ENCODE measurements around the gene CD8A. TPM values are rescaled to one million over a fixed set of nuclear protein-coding genes. Genes with fewer than 3 reads are reported as not detected.

Gene CD8A
- total RNA-seq, 5 donors from 2014 or later (not counting 1 experiment from before 2014, with no cell fraction given): 92.1 to 194 (median 158) TPM

DNA sequence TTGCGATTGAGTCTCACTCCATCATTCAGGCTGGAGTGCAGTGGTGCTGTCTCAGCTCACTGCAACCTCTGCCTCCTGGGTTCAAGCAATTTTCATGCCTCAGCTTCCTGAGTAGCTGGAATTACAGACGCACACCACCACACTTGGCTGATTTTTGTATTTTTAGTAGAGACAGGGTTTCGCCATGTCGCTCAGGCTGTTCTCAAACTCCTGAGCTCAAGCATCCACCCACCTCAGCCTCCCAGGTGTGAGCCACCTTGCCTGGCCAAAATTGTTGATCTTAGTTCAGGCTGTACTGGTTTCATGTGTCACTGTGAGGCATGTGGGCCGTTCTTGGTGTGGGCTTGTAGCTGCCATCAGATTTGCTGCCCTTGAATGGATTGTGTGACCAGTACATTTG, 18.1 kb downstream of the CD8A start:
- no peak for ATAC-seq (replicated peaks in 1 of 4)
- no peaks in the 10 kb centered on the region for H3K4me1 ChIP-seq (ENCODE audit: control insufficient read depth in 1 of 2, extremely low read depth in 1 of 2, insufficient read depth in 2 of 2, low read length in 2 of 2)
- H3K27me3 ChIP-seq (replicated peaks in 1 of 2; ENCODE audit: control insufficient read depth in 2 of 2, extremely low read depth in 1 of 2, insufficient read depth in 2 of 2, low read length in 1 of 2): no peaks in the 10 kb centered on the region
- DNase-seq: no peak
- H3K27ac Mint-ChIP-seq: no peak overlapping the region
- H3K4me3 ChIP-seq (ENCODE audit: control insufficient read depth in 1 of 2, extremely low read depth in 1 of 2, low read length in 1 of 2): no peak overlapping the region
- peaks cover 7 to 69% of the 10 kb centered on the region in 2 donors for H3K36me3 ChIP-seq (ENCODE audit: control insufficient read depth in 2 of 2, extremely low read depth in 1 of 2, insufficient read depth in 1 of 2, low read length in 1 of 2)
- H3K4me3 Mint-ChIP-seq: no peak overlapping the region
- 67% methylated on average over 1 of the region's 5 CpGs for WGBS (ENCODE audit: insufficient coverage)
- peaks cover 67% of the 10 kb centered on the region for H3K36me3 Mint-ChIP-seq
- H3K9me3 Mint-ChIP-seq: no peaks in the 10 kb centered on the region
- no peaks in the 10 kb centered on the region for H3K9me3 ChIP-seq
- H3K27ac ChIP-seq (ENCODE audit: low read length): no peak overlapping the region
- H3K4me1 Mint-ChIP-seq: peaks cover 0 to 2% (median 0%) of the 10 kb centered on the region in 3 donors
- ChIA-PET POLR2A (interaction anchor here in 1 of 2 donors (0.6 kb wide), 1 partner anchor 26 kb away, joined by 3 read pairs; no protein-coding TSS in a partner anchor), CTCF (interaction anchor here in 1 of 2 donors (1.2 kb wide), 1 partner anchor 10 kb away, joined by 4 read pairs; no protein-coding TSS in a partner anchor)
- no peaks in the 10 kb centered on the region for H3K27me3 Mint-ChIP-seq

GRCh38 chr2:86770816-86771301, 19.9 kb downstream of the CD8A start:
- peaks cover 0 to 2% (median 0%) of the 10 kb centered on the region in 3 donors for H3K4me1 Mint-ChIP-seq
- Histone ChIP-seq H3K27me3 (replicated peaks in 1 of 2; ENCODE audit: control insufficient read depth in 2 of 2, extremely low read depth in 1 of 2, insufficient read depth in 2 of 2, low read length in 1 of 2) (no peaks in the 10 kb centered on the region), H3K9me3 (no peaks in the 10 kb centered on the region), H3K27ac (ENCODE audit: low read length) (no peak overlapping the region), H3K4me3 (ENCODE audit: control insufficient read depth in 1 of 2, extremely low read depth in 1 of 2, low read length in 1 of 2) (no peak overlapping the region), H3K4me1 (ENCODE audit: control insufficient read depth in 1 of 2, extremely low read depth in 1 of 2, insufficient read depth in 2 of 2, low read length in 2 of 2) (no peaks in the 10 kb centered on the region), H3K36me3 (ENCODE audit: control insufficient read depth in 2 of 2, extremely low read depth in 1 of 2, insufficient read depth in 1 of 2, low read length in 1 of 2) (peaks cover 7 to 78% of the 10 kb centered on the region in 2 donors)
- H3K27ac Mint-ChIP-seq: peak overlapping the region in 1 of 2 donors; percentile 11
- no peaks in the 10 kb centered on the region for H3K27me3 Mint-ChIP-seq
- H3K9me3 Mint-ChIP-seq: no peaks in the 10 kb centered on the region
- no peak overlapping the region for H3K4me3 Mint-ChIP-seq
- ChIA-PET POLR2A (no interaction called here), CTCF (no interaction called here)
- 77% methylated on average over 6 of the region's 6 CpGs for WGBS (ENCODE audit: insufficient coverage)
- H3K36me3 Mint-ChIP-seq: peaks cover 63% of the 10 kb centered on the region
- ATAC-seq (replicated peaks in 1 of 4): no peak
- DNase-seq: no peak

- DNase-seq (no peak), ATAC-seq (replicated peaks in 1 of 4) (no peak)
- Histone ChIP-seq H3K27me3 (replicated peaks in 1 of 2; ENCODE audit: control insufficient read depth in 2 of 2, extremely low read depth in 1 of 2, insufficient read depth in 2 of 2, low read length in 1 of 2) (no peaks in the 10 kb centered on the region), H3K27ac (ENCODE audit: low read length) (no peak overlapping the region), H3K4me3 (ENCODE audit: control insufficient read depth in 1 of 2, extremely low read depth in 1 of 2, low read length in 1 of 2) (no peak overlapping the region), H3K4me1 (ENCODE audit: control insufficient read depth in 1 of 2, extremely low read depth in 1 of 2, insufficient read depth in 2 of 2, low read length in 2 of 2) (no peaks in the 10 kb centered on the region), H3K9me3 (no peaks in the 10 kb centered on the region), H3K36me3 (ENCODE audit: control insufficient read depth in 2 of 2, extremely low read depth in 1 of 2, insufficient read depth in 1 of 2, low read length in 1 of 2) (peaks cover 2 to 74% of the 10 kb centered on the region in 2 donors)
- H3K4me1 Mint-ChIP-seq: peaks cover 1 to 6% (median 3%) of the 10 kb centered on the region in 3 donors
- no peak overlapping the region for H3K27ac Mint-ChIP-seq
- no CpG with 5 or more reads among the region's 4 CpGs for WGBS (ENCODE audit: insufficient coverage)
- no peaks in the 10 kb centered on the region for H3K27me3 Mint-ChIP-seq
- no peaks in the 10 kb centered on the region for H3K9me3 Mint-ChIP-seq
- POLR2A ChIA-PET: no interaction called here
- no peak overlapping the region for H3K4me3 Mint-ChIP-seq
- H3K36me3 Mint-ChIP-seq: peaks cover 60% of the 10 kb centered on the region
- CTCF ChIA-PET: no interaction called here
Measured at GRCh38 chr2:86769838-86770237, 20.9 kb downstream of the CD8A start.

DNA sequence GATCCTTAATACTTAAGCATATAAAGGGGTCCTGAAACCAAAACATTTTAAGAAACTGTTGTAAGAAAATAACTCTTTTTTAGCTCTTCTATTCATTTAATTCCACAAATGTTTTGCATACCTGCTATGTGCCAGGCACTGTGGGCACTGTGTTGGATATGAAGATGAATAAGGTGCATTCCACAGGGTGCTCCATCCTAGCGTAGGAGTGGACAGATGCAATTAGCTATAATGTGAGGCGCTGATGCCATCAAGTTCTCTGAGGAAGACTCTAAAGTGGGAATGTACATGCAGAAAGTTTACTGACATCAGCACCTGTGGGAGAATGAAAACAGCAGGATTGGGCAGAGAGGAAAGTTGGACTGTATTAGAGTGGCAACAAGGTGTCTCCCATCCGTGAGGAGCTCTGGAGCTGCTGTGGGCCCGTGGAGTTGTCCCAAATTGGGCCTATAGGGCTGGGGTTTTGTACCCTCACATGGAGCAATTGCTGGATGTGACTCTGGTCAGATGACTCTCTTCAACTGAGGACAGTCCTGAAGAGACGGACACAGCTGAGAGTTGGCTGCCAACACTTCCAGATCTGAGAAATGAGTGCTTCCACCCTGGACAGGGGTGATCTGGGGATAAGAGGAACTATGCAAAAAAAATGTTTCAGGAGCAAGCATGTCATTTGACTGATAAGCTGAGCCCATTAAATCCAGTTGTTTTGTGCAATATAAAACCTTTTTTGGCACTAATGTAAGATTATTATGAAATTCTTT, 22.3 kb downstream of the CD8A start:
- H3K9me3 Mint-ChIP-seq: no peaks in the 10 kb centered on the region
- peaks cover 52% of the 10 kb centered on the region for H3K36me3 Mint-ChIP-seq
- Histone ChIP-seq H3K9me3 (no peaks in the 10 kb centered on the region), H3K27ac (ENCODE audit: low read length) (no peak overlapping the region), H3K4me3 (ENCODE audit: control insufficient read depth in 1 of 2, extremely low read depth in 1 of 2, low read length in 1 of 2) (no peak overlapping the region), H3K27me3 (replicated peaks in 1 of 2; ENCODE audit: control insufficient read depth in 2 of 2, extremely low read depth in 1 of 2, insufficient read depth in 2 of 2, low read length in 1 of 2) (no peaks in the 10 kb centered on the region), H3K36me3 (ENCODE audit: control insufficient read depth in 2 of 2, extremely low read depth in 1 of 2, insufficient read depth in 1 of 2, low read length in 1 of 2) (peaks cover 0 to 62% of the 10 kb centered on the region in 2 donors), H3K4me1 (ENCODE audit: control insufficient read depth in 1 of 2, extremely low read depth in 1 of 2, insufficient read depth in 2 of 2, low read length in 2 of 2) (no peaks in the 10 kb centered on the region)
- ATAC-seq (replicated peaks in 1 of 4) (no peak), DNase-seq (no peak)
- 98% methylated on average over 5 of the region's 5 CpGs for WGBS (ENCODE audit: insufficient coverage)
- H3K4me3 Mint-ChIP-seq: no peak overlapping the region
- CTCF ChIA-PET: no interaction called here
- H3K4me1 Mint-ChIP-seq: peaks cover 8 to 15% (median 8%) of the 10 kb centered on the region in 3 donors
- POLR2A ChIA-PET: no interaction called here
- no peaks in the 10 kb centered on the region for H3K27me3 Mint-ChIP-seq
- H3K27ac Mint-ChIP-seq: no peak overlapping the region

GRCh38 chr2:86765310-86765695, 25.4 kb downstream of the CD8A start:
- ChIA-PET CTCF (interaction anchor here (0.6 to 2.2 kb wide), 8 partner anchors 12 to 481 kb away, joined by 3 to 10 read pairs (median 6); no protein-coding TSS in a partner anchor), POLR2A (interaction anchor here in 1 of 2 donors (0.6 kb wide), 1 partner anchor 18 kb away, joined by 3 read pairs; no protein-coding TSS in a partner anchor)
- H3K27ac Mint-ChIP-seq: peak overlapping the region in 1 of 2 donors; percentile 16
- no peaks in the 10 kb centered on the region for H3K27me3 Mint-ChIP-seq
- H3K36me3 Mint-ChIP-seq: peaks cover 31% of the 10 kb centered on the region
- Histone ChIP-seq H3K9me3 (no peaks in the 10 kb centered on the region), H3K27me3 (replicated peaks in 1 of 2; ENCODE audit: control insufficient read depth in 2 of 2, extremely low read depth in 1 of 2, insufficient read depth in 2 of 2, low read length in 1 of 2) (no peaks in the 10 kb centered on the region), H3K4me3 (ENCODE audit: control insufficient read depth in 1 of 2, extremely low read depth in 1 of 2, low read length in 1 of 2) (no peak overlapping the region), H3K36me3 (ENCODE audit: control insufficient read depth in 2 of 2, extremely low read depth in 1 of 2, insufficient read depth in 1 of 2, low read length in 1 of 2) (peaks cover 0 to 37% of the 10 kb centered on the region in 2 donors), H3K4me1 (ENCODE audit: control insufficient read depth in 1 of 2, extremely low read depth in 1 of 2, insufficient read depth in 2 of 2, low read length in 2 of 2) (no peaks in the 10 kb centered on the region), H3K27ac (ENCODE audit: low read length) (no peak overlapping the region)
- peaks cover 18 to 27% (median 18%) of the 10 kb centered on the region in 3 donors for H3K4me1 Mint-ChIP-seq
- ATAC-seq (replicated peaks in 1 of 4) (no peak), DNase-seq (no peak)
- WGBS (ENCODE audit: insufficient coverage): no CpG with 5 or more reads among the region's 1 CpG
- H3K4me3 Mint-ChIP-seq: no peak overlapping the region
- no peaks in the 10 kb centered on the region for H3K9me3 Mint-ChIP-seq

DNA sequence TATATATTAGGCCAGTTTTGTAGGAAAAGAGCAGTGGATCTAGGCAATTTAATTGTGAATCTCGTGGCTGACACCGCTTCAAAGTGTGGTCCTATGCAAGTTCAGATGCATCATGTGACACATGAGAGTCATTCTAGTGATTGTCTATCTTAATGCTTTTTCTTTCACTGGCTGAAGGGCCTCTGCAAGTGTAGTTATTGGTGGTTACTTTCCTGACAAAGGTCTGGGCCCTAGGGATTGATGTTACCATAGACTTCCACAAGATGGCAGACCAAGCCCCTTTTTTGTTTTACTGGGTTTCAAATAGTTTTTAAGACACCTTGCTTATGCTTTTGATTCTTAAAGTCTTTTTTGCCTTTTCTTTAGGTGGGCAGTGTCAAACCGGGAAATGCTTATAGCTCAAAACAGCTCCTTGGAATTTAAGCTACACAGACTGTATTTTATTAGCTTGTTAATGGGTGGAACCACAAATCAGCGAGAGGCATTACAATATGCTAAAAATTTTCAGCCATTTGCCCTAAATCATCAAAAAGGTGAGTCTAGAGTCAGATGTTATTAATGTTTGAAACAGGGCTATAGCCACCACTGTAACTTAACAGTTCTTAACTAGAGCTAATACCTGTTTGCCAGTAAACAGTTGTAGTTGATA, 25.9 kb downstream of the CD8A start:
- H3K27ac Mint-ChIP-seq: peak overlapping the region in 1 of 2 donors; percentile 59
- ChIA-PET POLR2A (interaction anchor here in 1 of 2 donors (0.6 kb wide), 1 partner anchor 19 kb away, joined by 3 read pairs; no protein-coding TSS in a partner anchor), CTCF (interaction anchor here (0.6 to 2.2 kb wide), 8 partner anchors 11 to 480 kb away, joined by 3 to 10 read pairs (median 6); no protein-coding TSS in a partner anchor)
- no peak overlapping the region for H3K4me3 Mint-ChIP-seq
- no peaks in the 10 kb centered on the region for H3K9me3 Mint-ChIP-seq
- DNase-seq: peak in 16 of 35 experiments; percentile 10 to 74 (median 33)
- H3K4me1 Mint-ChIP-seq: peaks cover 19 to 31% (median 22%) of the 10 kb centered on the region in 3 donors
- no CpG with 5 or more reads among the region's 4 CpGs for WGBS (ENCODE audit: insufficient coverage)
- no peak overlapping the region for H3K27ac ChIP-seq (ENCODE audit: low read length)
- H3K27me3 Mint-ChIP-seq: no peaks in the 10 kb centered on the region
- peaks cover 0 to 32% of the 10 kb centered on the region in 2 donors for H3K36me3 ChIP-seq (ENCODE audit: control insufficient read depth in 2 of 2, extremely low read depth in 1 of 2, insufficient read depth in 1 of 2, low read length in 1 of 2)
- H3K4me3 ChIP-seq (ENCODE audit: control insufficient read depth in 1 of 2, extremely low read depth in 1 of 2, low read length in 1 of 2): no peak overlapping the region
- no peaks in the 10 kb centered on the region for H3K4me1 ChIP-seq (ENCODE audit: control insufficient read depth in 1 of 2, extremely low read depth in 1 of 2, insufficient read depth in 2 of 2, low read length in 2 of 2)
- ATAC-seq (replicated peaks in 1 of 4): peak; percentile 58 to 75 (median 72)
- no peaks in the 10 kb centered on the region for H3K9me3 ChIP-seq
- peaks cover 29% of the 10 kb centered on the region for H3K36me3 Mint-ChIP-seq
- no peaks in the 10 kb centered on the region for H3K27me3 ChIP-seq (replicated peaks in 1 of 2; ENCODE audit: control insufficient read depth in 2 of 2, extremely low read depth in 1 of 2, insufficient read depth in 2 of 2, low read length in 1 of 2)

Measured in T-cell (primary cell).